ENCODE data around the gene SERPINB6. TPM values are rescaled to one million over a fixed set of nuclear protein-coding genes. Genes with fewer than 3 reads are reported as not detected.

SERPINB6 gene
- total RNA-seq, 1 experiment from 2014 or later: 131 TPM

GRCh38 chr6:2937627-2938003 is 33.8 kb downstream of the SERPINB6 start:
- Histone ChIP-seq H3K27ac (ENCODE audit: low read length) (no peak overlapping the region), H3K36me3 (ENCODE audit: control insufficient read depth, insufficient read depth, low read length) (no peaks in the 10 kb centered on the region), H3K9me3 (ENCODE audit: control insufficient read depth, insufficient read depth, low read depth, low read length) (no peaks in the 10 kb centered on the region), H3K4me3 (ENCODE audit: low read depth in 2 of 2, low read length in 2 of 2) (no peak overlapping the region), H3K27me3 (ENCODE audit: control insufficient read depth, insufficient read depth, low read length) (peaks cover 3% of the 10 kb centered on the region; the same call in 1 of the 2 replicates), H3K4me1 (ENCODE audit: control insufficient read depth, insufficient read depth, low read length) (no peaks in the 10 kb centered on the region)
- DNase-seq (ENCODE audit: low read depth, low spot score): no peak
- BruUV-seq (replicated peaks): no TSS peak
- ChIA-PET CTCF (no interaction called here), POLR2A (interaction anchor here (0.6 kb wide), 1 partner anchor 45 kb away, joined by 3 read pairs; no protein-coding TSS in a partner anchor)
- intact Hi-C loops (cut with micrococcal nuclease; ENCODE audit: unreplicated experiment) (no loop called here), in situ Hi-C loops (cut with HindIII; ENCODE audit: low pct_unique_long_range_greater_than_20kb, low sequenced_read_pairs) (no loop called here)
- no peak for TF ChIP-seq TCF7L2 (IDR thresholded peaks at IDR 0.05; ENCODE audit: low read depth, low read length)
- TF ChIP-seq REST (IDR thresholded peaks at IDR 0.05; ENCODE audit: insufficient read depth in 1 of 2, low read depth in 2 of 2, low read length in 1 of 2): no peak
- no peak for TF ChIP-seq POLR2AphosphoS5 (IDR thresholded peaks at IDR 0.05; ENCODE audit: low read depth, low read length)
- no peak for TF ChIP-seq CTCF (IDR thresholded peaks at IDR 0.05)
- no peak for TF ChIP-seq SIN3A (IDR thresholded peaks at IDR 0.05; ENCODE audit: borderline replicate concordance, insufficient read depth, low read depth, low read length)
- no peak for ATAC-seq

GRCh38 chr6:2935566-2936291 is 35.6 kb downstream of the SERPINB6 start:
- Histone ChIP-seq H3K27ac (ENCODE audit: low read length) (no peak overlapping the region), H3K4me1 (ENCODE audit: control insufficient read depth, insufficient read depth, low read length) (no peaks in the 10 kb centered on the region), H3K36me3 (ENCODE audit: control insufficient read depth, insufficient read depth, low read length) (no peaks in the 10 kb centered on the region), H3K4me3 (ENCODE audit: low read depth in 2 of 2, low read length in 2 of 2) (no peak overlapping the region), H3K9me3 (ENCODE audit: control insufficient read depth, insufficient read depth, low read depth, low read length) (no peaks in the 10 kb centered on the region), H3K27me3 (ENCODE audit: control insufficient read depth, insufficient read depth, low read length) (peaks cover 3% of the 10 kb centered on the region; the same call in 1 of the 2 replicates)
- ChIA-PET CTCF (interaction anchor here (0.6 to 1.8 kb wide), 2 partner anchors 17 to 88 kb away, joined by 3 to 6 read pairs; no protein-coding TSS in a partner anchor), POLR2A (interaction anchor here (1.2 kb wide), 1 partner anchor 96 kb away, joined by 9 read pairs; no protein-coding TSS in a partner anchor)
- ATAC-seq: no peak
- no TSS peak for BruUV-seq (replicated peaks)
- TF ChIP-seq TCF7L2 (IDR thresholded peaks at IDR 0.05; ENCODE audit: low read depth, low read length) (no peak), SIN3A (IDR thresholded peaks at IDR 0.05; ENCODE audit: borderline replicate concordance, insufficient read depth, low read depth, low read length) (no peak), POLR2AphosphoS5 (IDR thresholded peaks at IDR 0.05; ENCODE audit: low read depth, low read length) (no peak), CTCF (IDR thresholded peaks at IDR 0.05) (no peak), REST (IDR thresholded peaks at IDR 0.05; ENCODE audit: insufficient read depth in 1 of 2, low read depth in 2 of 2, low read length in 1 of 2) (no peak)
- intact Hi-C loops (cut with micrococcal nuclease; ENCODE audit: unreplicated experiment): no loop called here
- in situ Hi-C loops (cut with HindIII; ENCODE audit: low pct_unique_long_range_greater_than_20kb, low sequenced_read_pairs): no loop called here
- DNase-seq (ENCODE audit: low read depth, low spot score): no peak
